HUES6 (cell line): ENCODE results near the gene KLHDC4.
"Not testable (repeated sequence)": the region's sequence is repeated elsewhere in the genome, so short reads cannot be mapped to it uniquely, and the experiment has no call there.

Source experiments
- H3K27ac ChIP-seq: 2 replicates; pipeline ENCODE4 v1.7.0; 2013; ENCODE audit warnings: low read depth, mild to moderate bottlenecking, low read length, inconsistent platforms
- H3K27me3 ChIP-seq: 2 replicates; pipeline ENCODE4 v1.6.1; 2013; ENCODE audit warnings: low read length; ENCODE audit not compliant: control insufficient read depth, insufficient read depth
- H3K36me3 ChIP-seq: 2 replicates; pipeline ENCODE4 v1.6.1; 2013; ENCODE audit warnings: low read length; ENCODE audit not compliant: control insufficient read depth, insufficient read depth
- H3K4me1 ChIP-seq: 2 replicates; pipeline ENCODE4 v1.6.1; 2013; ENCODE audit warnings: low read length; ENCODE audit not compliant: control insufficient read depth, insufficient read depth
- H3K4me3 ChIP-seq: 2 replicates; pipeline ENCODE4 v1.5.1; 2013; ENCODE audit warnings: low read depth, low read length
- H3K9ac ChIP-seq: one replicate; pipeline ENCODE4 v1.6.1; 2013; ENCODE audit warnings: mild to moderate bottlenecking, low read length
- H3K9me3 ChIP-seq: 2 replicates; pipeline ENCODE4 v1.6.1; 2013; ENCODE audit warnings: low read depth, low read length; ENCODE audit not compliant: control insufficient read depth, insufficient read depth

KLHDC4 gene

DNA sequence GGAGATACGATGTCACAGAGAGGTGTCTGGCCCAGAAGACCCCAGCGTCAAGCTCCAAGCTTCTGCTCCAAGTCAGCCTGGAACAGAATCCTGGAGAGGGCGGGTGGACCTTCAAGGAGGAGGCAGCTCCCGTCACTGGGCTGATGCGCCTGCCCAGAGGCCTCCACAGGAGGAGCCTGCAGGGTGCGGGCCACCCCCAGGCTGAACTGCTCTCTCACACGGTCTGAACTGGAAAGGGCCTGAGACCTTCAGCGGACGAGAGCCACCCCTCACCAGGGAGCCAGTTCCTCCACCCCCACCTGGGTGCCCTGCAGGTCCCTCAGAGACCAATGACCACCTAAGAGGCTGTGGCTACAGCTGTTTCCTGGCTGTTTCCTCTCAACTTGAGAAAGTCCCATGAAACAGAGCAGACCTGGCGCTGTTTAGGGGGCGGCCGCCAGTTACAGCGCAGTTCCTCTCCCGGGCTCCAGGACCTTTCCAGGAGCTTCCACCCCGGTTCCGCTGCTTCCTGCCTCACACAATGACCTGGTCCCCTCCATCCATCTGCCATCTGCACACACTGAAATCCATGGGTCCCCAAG is 36.0 kb upstream of the KLHDC4 start:
- no peak overlapping the region for H3K27ac ChIP-seq
- peaks cover 8% of the 10 kb centered on the region for H3K4me1 ChIP-seq
- H3K36me3 ChIP-seq: no peaks in the 10 kb centered on the region
- no peak overlapping the region for H3K4me3 ChIP-seq
- no peaks in the 10 kb centered on the region for H3K27me3 ChIP-seq
- peaks cover 8% of the 10 kb centered on the region; the same call in 1 of the 2 replicates for H3K9me3 ChIP-seq
- no peak overlapping the region for H3K9ac ChIP-seq

DNA sequence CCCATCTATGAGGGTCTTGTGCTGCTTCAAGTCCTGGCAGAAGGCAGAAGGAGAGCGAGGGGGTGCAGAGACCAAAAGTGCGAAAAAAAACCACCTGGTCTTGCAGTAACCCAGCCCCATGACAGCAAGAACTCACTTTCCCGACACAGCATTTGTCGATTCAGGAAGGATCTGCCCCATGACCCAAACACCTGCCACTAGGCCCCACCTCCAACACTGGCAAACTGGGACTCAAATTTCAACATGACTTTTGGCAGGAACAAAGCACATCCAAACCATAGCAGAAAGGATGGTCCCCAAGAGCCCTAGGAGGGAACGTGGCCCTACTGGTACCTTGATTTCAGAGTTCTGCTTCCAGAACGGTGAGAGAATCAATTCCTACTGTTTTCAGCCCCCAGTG is 34.7 kb upstream of the KLHDC4 start:
- Histone ChIP-seq H3K4me1 (no peaks in the 10 kb centered on the region), H3K27me3 (no peaks in the 10 kb centered on the region), H3K9ac (no peak overlapping the region), H3K9me3 (peaks cover 8% of the 10 kb centered on the region; the same call in 1 of the 2 replicates), H3K4me3 (no peak overlapping the region), H3K27ac (no peak overlapping the region), H3K36me3 (no peaks in the 10 kb centered on the region)

GRCh38 chr16:87795336-87795735 is 29.6 kb upstream of the KLHDC4 start:
- Histone ChIP-seq H3K27me3 (no peaks in the 10 kb centered on the region), H3K9ac (no peak overlapping the region), H3K4me3 (no peak overlapping the region), H3K9me3 (0 out of 2 replicates have a peak, but pooled peaks cover 4% of the 10 kb centered on the region), H3K27ac (no peak overlapping the region), H3K4me1 (no peaks in the 10 kb centered on the region; the same call in 1 of the 2 replicates), H3K36me3 (no peaks in the 10 kb centered on the region)

GRCh38 chr16:87794485-87795078 is 28.8 kb upstream of the KLHDC4 start:
- H3K9ac ChIP-seq: no peak overlapping the region
- no peaks in the 10 kb centered on the region for H3K36me3 ChIP-seq
- H3K27ac ChIP-seq: no peak overlapping the region
- no peak overlapping the region for H3K4me3 ChIP-seq
- H3K9me3 ChIP-seq: 0 out of 2 replicates have a peak, but pooled peaks cover under 1% of the 10 kb centered on the region
- no peaks in the 10 kb centered on the region; the same call in 1 of the 2 replicates for H3K4me1 ChIP-seq
- no peaks in the 10 kb centered on the region for H3K27me3 ChIP-seq

- Histone ChIP-seq H3K27me3 (no peaks in the 10 kb centered on the region), H3K4me1 (no peaks in the 10 kb centered on the region; the same call in 1 of the 2 replicates), H3K4me3 (no peak overlapping the region), H3K9ac (no peak overlapping the region), H3K27ac (no peak overlapping the region), H3K36me3 (no peaks in the 10 kb centered on the region), H3K9me3 (no peaks in the 10 kb centered on the region)
Observed at GRCh38 chr16:87792205-87792565, 26.4 kb upstream of the KLHDC4 start.

GRCh38 chr16:87791295-87792204 is 25.8 kb upstream of the KLHDC4 start:
- Histone ChIP-seq H3K4me1 (no peaks in the 10 kb centered on the region; the same call in 1 of the 2 replicates), H3K9ac (no peak overlapping the region), H3K36me3 (no peaks in the 10 kb centered on the region), H3K9me3 (no peaks in the 10 kb centered on the region), H3K27ac (no peak overlapping the region), H3K27me3 (no peaks in the 10 kb centered on the region), H3K4me3 (no peak overlapping the region)

DNA sequence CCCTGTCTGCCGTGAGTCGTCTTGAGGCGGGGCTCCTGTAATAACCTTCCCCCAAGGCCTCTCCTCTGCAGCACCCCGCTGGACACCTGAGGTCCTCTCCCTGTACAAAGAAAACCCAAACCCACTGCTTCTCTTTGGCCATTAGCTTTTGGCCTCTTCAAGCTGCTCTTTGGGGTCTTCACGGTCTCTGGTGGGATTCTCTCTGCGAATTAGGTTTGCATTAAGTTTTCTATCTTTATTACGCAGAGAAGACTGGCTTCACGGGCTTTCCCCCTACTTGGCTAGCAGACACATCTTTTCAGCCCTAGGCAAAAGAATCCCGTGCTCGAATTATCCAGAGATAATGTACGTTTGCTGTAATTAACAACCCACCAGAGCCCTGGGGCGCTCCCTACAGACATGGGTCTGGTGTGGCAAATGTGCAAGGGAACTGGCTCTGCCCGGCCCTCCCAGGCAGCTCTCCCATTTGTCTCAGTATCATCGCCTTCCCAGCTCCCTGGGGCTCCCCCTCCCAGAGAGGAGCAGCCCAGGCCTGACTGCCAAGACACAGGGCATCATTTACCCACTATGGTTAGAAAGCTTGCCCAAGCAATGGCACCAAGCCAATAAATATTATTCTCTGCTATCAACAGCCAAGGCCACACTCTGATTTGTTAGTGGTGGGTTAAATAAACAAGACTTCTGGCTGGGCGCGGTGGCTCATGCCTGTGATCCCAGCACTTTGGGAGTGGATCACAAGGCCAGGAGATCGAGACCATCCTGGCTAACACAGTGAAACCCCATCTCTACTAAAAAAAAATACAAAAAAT is 24.7 kb upstream of the KLHDC4 start:
- Histone ChIP-seq H3K36me3 (no peaks in the 10 kb centered on the region), H3K27ac (no peak overlapping the region), H3K27me3 (no peaks in the 10 kb centered on the region), H3K9me3 (no peaks in the 10 kb centered on the region), H3K4me3 (no peak overlapping the region), H3K9ac (no peak overlapping the region), H3K4me1 (no peaks in the 10 kb centered on the region; the same call in 1 of the 2 replicates)

GRCh38 chr16:87789437-87790291 is 23.9 kb upstream of the KLHDC4 start:
- H3K4me3 ChIP-seq: no peak overlapping the region
- peaks cover 4% of the 10 kb centered on the region; the same call in 1 of the 2 replicates for H3K4me1 ChIP-seq

GRCh38 chr16:87788730-87789436 is 23.1 kb upstream of the KLHDC4 start:
- H3K36me3 ChIP-seq, H3K9me3 ChIP-seq, H3K27ac ChIP-seq, H3K4me1 ChIP-seq, H3K4me3 ChIP-seq, H3K9ac ChIP-seq, H3K27me3 ChIP-seq: not testable (repeated sequence)

More at GRCh38 chr16:87789437-87790291, 23.9 kb upstream of the KLHDC4 start:
- Histone ChIP-seq H3K27me3 (no peaks in the 10 kb centered on the region), H3K9me3 (no peaks in the 10 kb centered on the region), H3K9ac (no peak overlapping the region), H3K36me3 (no peaks in the 10 kb centered on the region), H3K27ac (no peak overlapping the region)
